Aorta (tissue), 5 donors: ENCODE data around the gene TECRL. TPM values are rescaled to one million over a fixed set of nuclear protein-coding genes. Genes with fewer than 3 reads are reported as not detected.

Source experiments
- ATAC-seq: fragments of 200-7000 bp; cut with Tn5 transposase; one replicate; pipeline ENCODE4 v1.9.1; 2022; ENCODE audit warnings: moderate library complexity; ENCODE audit not compliant: low FRiP score
- DNase-seq, 2 donors: peaks; one replicate each; pipeline ENCODE4 v3.0.0-alpha.2; 2020
- H3K27ac ChIP-seq, 2 donors: one replicate each; pipeline ENCODE4 v1.5.1; 2013; ENCODE audit warnings: low read length in 2 of 2, mild to moderate bottlenecking in 2 of 2, moderate library complexity in 2 of 2, control low read depth in 1 of 2, inconsistent platforms in 1 of 2, low read depth in 1 of 2
- H3K27me3 ChIP-seq, 2 donors: one replicate each; pipeline ENCODE4 v1.6.1; 2013; ENCODE audit warnings: control low read depth in 1 of 2, low read length in 1 of 2, mild to moderate bottlenecking in 1 of 2, moderate library complexity in 1 of 2; ENCODE audit not compliant: insufficient read depth in 2 of 2, control insufficient read depth in 1 of 2
- H3K36me3 ChIP-seq, 2 donors: one replicate each; pipeline ENCODE4 v1.6.1; 2013; ENCODE audit warnings: control low read depth in 1 of 2, low read length in 1 of 2, mild to moderate bottlenecking in 1 of 2; ENCODE audit not compliant: insufficient read depth in 2 of 2, control insufficient read depth in 1 of 2
- H3K4me1 ChIP-seq, 2 donors: one replicate each; pipeline ENCODE4 v1.6.1; 2013; ENCODE audit warnings: low read length in 2 of 2, control low read depth in 1 of 2, mild to moderate bottlenecking in 1 of 2, moderate library complexity in 1 of 2; ENCODE audit not compliant: insufficient read depth in 2 of 2, control insufficient read depth in 1 of 2
- H3K4me3 ChIP-seq, 2 donors: one replicate each; pipeline ENCODE4 v1.5.1; 2013; ENCODE audit warnings: low read length in 2 of 2, control low read depth in 1 of 2, mild to moderate bottlenecking in 1 of 2
- H3K9me3 ChIP-seq: one replicate; pipeline ENCODE4 v1.6.1; 2013; ENCODE audit warnings: mild to moderate bottlenecking, low read length; ENCODE audit not compliant: control insufficient read depth
- WGBS, 2 donors: extraction: QIAGEN DNeasy Blood & Tissue Kit; methylation state at CpG; one replicate each; pipeline ENCODE4 v1.1.7; 2013; 5-methylcytosine and 5-hydroxymethylcytosine counted together
- intact Hi-C, 2 donors: fragments of 100-400 bp; cut with DNase I; formaldehyde crosslinking; loops; one replicate each; pipeline versions ENCODE4 v1.14.2 to v1.15.0; 2022
- long read RNA-seq, 2 donors: library from polyadenylated mRNA; unstranded; transcript quantifications; one replicate each; pipeline ENCODE4 v2.0.0, GENCODE V29; 2020 to 2021
- polyA plus RNA-seq, 2 donors: library from polyadenylated mRNA; stranded (reverse); fragments of 200-250 nt; gene quantifications; one replicate each; pipeline ENCODE4 v1.2.3, GENCODE V29; 2013
- total RNA-seq, 2 donors: library from RNA; stranded (reverse); fragmentation: NEBNext Ultra II Directional; extraction: Animal tissue kit (Norgen Biotek cat#: 25700); gene quantifications; one replicate each; pipeline ENCODE4 v1.2.1, GENCODE V29; 2021
- donor health status: healthy with polysubstance abuse.
- donor health status: Bipolar disorder and iron deficiency.
- donor health status: DM: no; HTN: no; CAD: no.
- donor health status: DM: no; HTN: no; CAD: no.
- donor health status: DM: yes; HTN: yes; CAD: no.

Gene TECRL
- not detected for total RNA-seq
- polyA plus RNA-seq, result 1 to 10 TPM in 1 of 2 donors, under 1 TPM in 1; 0.13 to 1.0 TPM
- long read RNA-seq, donor 1, result 0 reads
- long read RNA-seq, donor 2, partial matches to known transcripts, result 0 of 1 reads
- long read RNA-seq, donor 2, other reads (novel, unspliced or antisense), result 1 of 1 reads

- no peak for DNase-seq
- Histone ChIP-seq H3K36me3 (no peaks in the 10 kb centered on the region), H3K27me3 (no peaks in the 10 kb centered on the region), H3K27ac (no peak within 1 kb of the TSS), H3K4me3 (no peak within 1 kb of the TSS), H3K4me1 (no peaks in the 10 kb centered on the region), H3K9me3 (no peaks in the 10 kb centered on the region)
- ATAC-seq, result no peak
- WGBS, 2 donors, result 42 to 47% methylated on average over 4 of the region's 4 CpGs
- intact Hi-C loops, result no loop called here
These were observed at the start of gene TECRL for GRCh38 chr4:64409300-64409699. TECRL (minus strand) TSS chr4:64409450; CDS start chr4:64409351, 99 bp downstream.

- Histone ChIP-seq H3K27me3 (no peaks in the 10 kb centered on the region), H3K4me3 (no peak overlapping the region), H3K27ac (no peak overlapping the region), H3K36me3 (no peaks in the 10 kb centered on the region), H3K4me1 (no peaks in the 10 kb centered on the region), H3K9me3 (peaks cover 2% of the 10 kb centered on the region)
- DNase-seq, result no peak
- 94% methylated on average over 10 of the region's 10 CpGs for WGBS, 2 donors
- ATAC-seq, result peak; percentile 10
- intact Hi-C loops, result no loop called here
These were observed 23.4 kb upstream of the TECRL start for GRCh38 chr4:64432674-64433073.

- ATAC-seq, result peak; percentile 29
- no peaks in the 10 kb centered on the region for H3K27me3 ChIP-seq
- no peak for DNase-seq
- 88 to 92% methylated on average over 6 of the region's 6 CpGs for WGBS, 2 donors
- no peaks in the 10 kb centered on the region for H3K36me3 ChIP-seq
- peaks cover 2% of the 10 kb centered on the region for H3K9me3 ChIP-seq
- no peak overlapping the region for H3K4me3 ChIP-seq
- H3K27ac ChIP-seq, result no peak overlapping the region
- H3K4me1 ChIP-seq, result no peaks in the 10 kb centered on the region
- intact Hi-C loops, result no loop called here
These were observed 21.7 kb upstream of the TECRL start for GRCh38 chr4:64430933-64431332.

- ATAC-seq, result peak; percentile 15
- intact Hi-C loops, result no loop called here
- Histone ChIP-seq H3K4me3 (no peak overlapping the region), H3K9me3 (no peaks in the 10 kb centered on the region), H3K27ac (no peak overlapping the region), H3K36me3 (no peaks in the 10 kb centered on the region), H3K4me1 (no peaks in the 10 kb centered on the region), H3K27me3 (no peaks in the 10 kb centered on the region)
- no peak for DNase-seq
- 0 to 2% methylated on average over 1 of the region's 1 CpG for WGBS, 2 donors
These were observed 8.7 kb upstream of the TECRL start for GRCh38 chr4:64417974-64418373.

GRCh38 chr4:64407000-64407399 is 2.2 kb downstream of the TECRL start:
- Histone ChIP-seq H3K27ac (no peak overlapping the region), H3K9me3 (no peaks in the 10 kb centered on the region), H3K4me3 (no peak overlapping the region), H3K4me1 (no peaks in the 10 kb centered on the region), H3K36me3 (no peaks in the 10 kb centered on the region), H3K27me3 (no peaks in the 10 kb centered on the region)
- intact Hi-C loops, result no loop called here
- ATAC-seq, result no peak
- DNase-seq, result no peak
- WGBS, 2 donors, result 81 to 82% methylated on average over 1 of the region's 1 CpG

- 69 to 70% methylated on average over 11 of the region's 11 CpGs for WGBS, 2 donors
- H3K9me3 ChIP-seq, result no peaks in the 10 kb centered on the region
- no peaks in the 10 kb centered on the region for H3K36me3 ChIP-seq
- DNase-seq (no peak), ATAC-seq (no peak)
- H3K4me3 ChIP-seq, result no peak overlapping the region
- intact Hi-C loops, result no loop called here
- H3K27me3 ChIP-seq, result no peaks in the 10 kb centered on the region
- no peaks in the 10 kb centered on the region for H3K4me1 ChIP-seq
- no peak overlapping the region for H3K27ac ChIP-seq
These were observed 3.5 kb downstream of the TECRL start for GRCh38 chr4:64405761-64406160.

- WGBS, 2 donors, result 34% methylated on average over 2 of the region's 2 CpGs
- no peak overlapping the region for H3K27ac ChIP-seq
- H3K4me1 ChIP-seq, result no peaks in the 10 kb centered on the region
- H3K4me3 ChIP-seq, result no peak overlapping the region
- no peaks in the 10 kb centered on the region for H3K9me3 ChIP-seq
- no peaks in the 10 kb centered on the region for H3K36me3 ChIP-seq
- intact Hi-C loops, result no loop called here
- ATAC-seq (no peak), DNase-seq (no peak)
- H3K27me3 ChIP-seq, result no peaks in the 10 kb centered on the region
These were observed 6.6 kb downstream of the TECRL start for GRCh38 chr4:64402684-64403083.

GRCh38 chr4:64399313-64400109 is 9.7 kb downstream of the TECRL start:
- intact Hi-C loops, result no loop called here
- peak; percentile 29 for ATAC-seq

GRCh38 chr4:64394469-64394868 is 14.8 kb downstream of the TECRL start:
- Histone ChIP-seq H3K4me3 (no peak overlapping the region), H3K36me3 (no peaks in the 10 kb centered on the region), H3K27ac (no peak overlapping the region), H3K4me1 (no peaks in the 10 kb centered on the region), H3K27me3 (no peaks in the 10 kb centered on the region), H3K9me3 (no peaks in the 10 kb centered on the region)
- DNase-seq (no peak), ATAC-seq (no peak)
- intact Hi-C loops, result no loop called here
- 63 to 68% methylated on average over 3 of the region's 3 CpGs for WGBS, 2 donors

More at GRCh38 chr4:64399313-64400109, 9.7 kb downstream of the TECRL start:
- DNase-seq, result no peak
- WGBS, 2 donors, result 76 to 84% methylated on average over 5 of the region's 5 CpGs
- no peaks in the 10 kb centered on the region for H3K9me3 ChIP-seq
- H3K36me3 ChIP-seq, result no peaks in the 10 kb centered on the region
- H3K4me1 ChIP-seq, result no peaks in the 10 kb centered on the region
- H3K27me3 ChIP-seq, result no peaks in the 10 kb centered on the region
- no peak overlapping the region for H3K27ac ChIP-seq
- H3K4me3 ChIP-seq, result no peak overlapping the region
